HepG2 (cell line): ENCODE results near the gene USP7. TPM values are rescaled to one million over a fixed set of nuclear protein-coding genes. Genes with fewer than 3 reads are reported as not detected.

Source experiments
- ATF7 ChIP-seq, 2 experiments: fragments of 450-650 bp in 1 of 2; sonication (generic) in 1 of 2; formaldehyde crosslinking in 1 of 2; IDR thresholded peaks; 2 replicates each; pipeline versions ENCODE4 v1.4.0 to v1.6.1; 2016 to 2020; ENCODE audit warnings: antibody characterized with exemption in 1 of 2, mild to moderate bottlenecking in 1 of 2, missing genetic modification reagents in 1 of 2
- DNMT3B ChIP-seq: conservative IDR thresholded peaks from 2 replicates; pipeline ENCODE4 v1.6.1; 2016; ENCODE audit warnings: missing biosample characterization, control low read depth
- FOXP1 ChIP-seq, 2 experiments: fragments of 450-650 bp in 1 of 2; IDR thresholded peaks; 2 replicates each; pipeline ENCODE4 v1.6.1; 2017 to 2018; ENCODE audit warnings: antibody characterized with exemption in 1 of 2
- IRX3 ChIP-seq: sonication (generic); formaldehyde crosslinking; IDR thresholded peaks from 2 replicates; pipeline ENCODE4 v1.8.1; 2023; ENCODE audit warnings: mild to moderate bottlenecking, low read depth, missing genetic modification reagents, borderline replicate concordance
- KDM3A ChIP-seq: IDR thresholded peaks from 2 replicates; pipeline ENCODE4 v1.6.1; 2018; ENCODE audit warnings: low read depth, missing compliant biosample characterization
- MAF1 ChIP-seq: sonication (generic); formaldehyde crosslinking; IDR thresholded peaks from 2 replicates; pipeline ENCODE4 v1.5.0; 2020; ENCODE audit warnings: missing genetic modification reagents, borderline replicate concordance
- MTF1 ChIP-seq: sonication (generic); formaldehyde crosslinking; IDR thresholded peaks from 2 replicates; pipeline ENCODE4 v1.5.0; 2020; ENCODE audit warnings: missing genetic modification reagents
- MYPOP ChIP-seq: sonication (generic); formaldehyde crosslinking; IDR thresholded peaks from 2 replicates; pipeline ENCODE4 v1.8.1; 2023; ENCODE audit warnings: mild to moderate bottlenecking, moderate library complexity, missing genetic modification reagents
- NR1H2 ChIP-seq: sonication (generic); formaldehyde crosslinking; IDR thresholded peaks from 2 replicates; pipeline ENCODE4 v1.8.1; 2022; ENCODE audit warnings: low read depth, missing genetic modification reagents, borderline replicate concordance
- RAD21 ChIP-seq: fragments of 450-650 bp; formaldehyde crosslinking; IDR thresholded peaks from 2 replicates; pipeline ENCODE4 v1.5.0; 2020; ENCODE audit warnings: mild to moderate bottlenecking
- SRY ChIP-seq: sonication (generic); formaldehyde crosslinking; IDR thresholded peaks from 2 replicates; pipeline ENCODE4 v1.8.0; 2022; ENCODE audit warnings: mild to moderate bottlenecking, missing genetic modification reagents
- STAT5B ChIP-seq: sonication (generic); formaldehyde crosslinking; IDR thresholded peaks from 2 replicates; pipeline ENCODE4 v1.4.0; 2020; ENCODE audit warnings: missing genetic modification reagents
- ZNF335 ChIP-seq: sonication (generic); formaldehyde crosslinking; IDR thresholded peaks from 2 replicates; pipeline ENCODE4 v1.4.0; 2020; ENCODE audit warnings: missing genetic modification reagents
- ZNF674 ChIP-seq: sonication (generic); formaldehyde crosslinking; IDR thresholded peaks from 2 replicates; pipeline ENCODE4 v1.5.0; 2020; ENCODE audit warnings: low read depth, mild to moderate bottlenecking, missing genetic modification reagents
- ZNF780A ChIP-seq: sonication (generic); formaldehyde crosslinking; IDR thresholded peaks from 2 replicates; pipeline ENCODE4 v1.8.0; 2022; ENCODE audit warnings: mild to moderate bottlenecking, missing genetic modification reagents, moderate library complexity
- ZSCAN29 ChIP-seq: sonication (generic); formaldehyde crosslinking; conservative IDR thresholded peaks from 2 replicates; pipeline ENCODE4 v1.4.0; 2020; ENCODE audit warnings: mild to moderate bottlenecking, missing genetic modification reagents
- polyA plus RNA-seq, 8 experiments: library from polyadenylated mRNA; depleted of rRNA in 3 of 8; stranded (reverse) in 7 of 8; unstranded in 1 of 8; fragments of >200 nt; fragmentation: Illumina TruSeq in 4 of 8; extraction: Trizol in 4 of 8; gene quantifications; 2 replicates each; pipeline versions ENCODE4 v1.2.1 to v1.2.3, GENCODE V29; 2011 to 2016; ENCODE audit warnings: low read depth in 4 of 8, missing spikeins in 1 of 8, mixed read lengths in 1 of 8; ENCODE audit not compliant: insufficient read depth in 1 of 8
- total RNA-seq, 5 experiments: library from RNA; depleted of rRNA; stranded (reverse); fragments of >200 nt; fragmentation: Illumina TruSeq; extraction: Trizol; gene quantifications; 2 replicates each; pipeline ENCODE4 v1.2.3, GENCODE V29; 2016; ENCODE audit warnings: low read depth in 1 of 5
- TF ChIP-seq, protein P1 (sequence below): sonication (generic); formaldehyde crosslinking; IDR thresholded peaks from 2 replicates; pipeline ENCODE4 v1.4.0; 2020; ENCODE audit warnings: missing genetic modification reagents
- TF ChIP-seq, protein P2 (sequence below): sonication (generic); formaldehyde crosslinking; IDR thresholded peaks from 2 replicates; pipeline ENCODE4 v1.9.0; 2021; ENCODE audit warnings: missing genetic modification reagents, mild to moderate bottlenecking, borderline replicate concordance
- TF ChIP-seq, protein P3 (sequence below): sonication (generic); formaldehyde crosslinking; IDR thresholded peaks from 2 replicates; pipeline ENCODE4 v1.4.0; 2020; ENCODE audit warnings: missing genetic modification reagents, mild to moderate bottlenecking, borderline replicate concordance
- TF ChIP-seq, protein P4 (sequence below): sonication (generic); formaldehyde crosslinking; IDR thresholded peaks from 2 replicates; pipeline ENCODE4 v1.5.0; 2020; ENCODE audit warnings: missing genetic modification reagents, mild to moderate bottlenecking, borderline replicate concordance

The USP7 gene
- total and polyA plus RNA-seq, 2 of the 13 experiments (the other 11 are each of a cell fraction or from before 2014, with no cell fraction given) = 52.5 to 173 TPM

DNA sequence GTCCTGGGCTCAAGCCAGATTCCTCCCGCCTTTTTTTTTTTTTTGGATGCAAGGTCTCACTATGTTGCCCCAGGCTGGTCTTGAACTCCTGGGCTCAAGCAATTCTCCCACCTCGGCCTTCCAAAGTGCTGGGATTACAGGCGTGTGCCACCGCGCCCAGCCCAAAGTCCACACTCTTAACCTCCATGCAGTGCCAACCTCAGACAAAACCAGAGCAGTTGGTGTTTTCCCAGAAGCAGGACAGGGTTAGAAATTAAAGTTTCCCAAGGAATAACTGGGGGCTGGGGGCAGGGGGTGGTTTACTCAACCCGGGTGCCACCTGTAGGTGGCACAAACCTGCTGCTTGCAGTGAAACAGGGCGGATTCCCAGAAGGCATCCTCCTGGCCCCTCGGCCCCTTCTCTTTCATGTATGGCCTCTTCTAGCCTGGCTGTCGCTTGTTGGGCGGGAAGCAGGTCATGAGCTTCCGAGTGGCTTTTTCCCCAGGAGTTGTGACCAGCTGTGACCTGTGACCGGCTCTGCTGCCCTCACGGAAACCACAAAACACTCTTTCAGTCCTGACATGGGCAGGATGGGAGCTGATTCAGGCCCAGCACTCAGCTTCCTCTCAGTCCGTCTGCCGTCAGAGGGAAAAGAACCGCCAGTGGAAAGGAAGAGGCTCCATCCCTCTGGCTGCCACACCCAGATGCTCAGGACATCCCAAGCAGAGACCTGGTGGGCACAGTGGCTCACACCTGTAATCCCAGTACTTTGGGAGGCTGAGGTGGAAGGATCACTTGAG, 25.6 kb upstream of the USP7 start (continued):
- TF ChIP-seq IRX3 (peak; percentile 52; the same call in 1 of the 2 replicates), MAF1 (CRISPR knock-in tag) (no peak), MYPOP (CRISPR knock-in tag) (no peak), ZNF674 (CRISPR knock-in tag) (no peak), ATF7 (IDR thresholded peaks at IDR 0.05) (no peak), ATF7 (CRISPR knock-in tag; IDR thresholded peaks at IDR 0.05) (no peak), FOXP1 (IDR thresholded peaks at IDR 0.05) (no peak), FOXP1 (CRISPR knock-in tag; IDR thresholded peaks at IDR 0.05) (peak; percentile 68; the same call in 1 of the 2 replicates), RAD21 (CRISPR knock-in tag) (peak; percentile 38; the same call in 1 of the 2 replicates), MTF1 (CRISPR knock-in tag) (no peak), ZNF335 (CRISPR knock-in tag) (no peak), DNMT3B (CRISPR knock-in tag) (no peak), STAT5B (CRISPR knock-in tag) (no peak), KDM3A (0 out of 2 replicates have a peak, but pooled peaks have one; percentile 29), NR1H2 (CRISPR knock-in tag) (no peak), ZSCAN29 (CRISPR knock-in tag) (0 out of 2 replicates have a peak, but pooled peaks have one; percentile 52), SRY (CRISPR knock-in tag) (0 out of 2 replicates have a peak, but pooled peaks have one; percentile 2), ZNF780A (no peak)
- TF ChIP-seq, protein P1, sequence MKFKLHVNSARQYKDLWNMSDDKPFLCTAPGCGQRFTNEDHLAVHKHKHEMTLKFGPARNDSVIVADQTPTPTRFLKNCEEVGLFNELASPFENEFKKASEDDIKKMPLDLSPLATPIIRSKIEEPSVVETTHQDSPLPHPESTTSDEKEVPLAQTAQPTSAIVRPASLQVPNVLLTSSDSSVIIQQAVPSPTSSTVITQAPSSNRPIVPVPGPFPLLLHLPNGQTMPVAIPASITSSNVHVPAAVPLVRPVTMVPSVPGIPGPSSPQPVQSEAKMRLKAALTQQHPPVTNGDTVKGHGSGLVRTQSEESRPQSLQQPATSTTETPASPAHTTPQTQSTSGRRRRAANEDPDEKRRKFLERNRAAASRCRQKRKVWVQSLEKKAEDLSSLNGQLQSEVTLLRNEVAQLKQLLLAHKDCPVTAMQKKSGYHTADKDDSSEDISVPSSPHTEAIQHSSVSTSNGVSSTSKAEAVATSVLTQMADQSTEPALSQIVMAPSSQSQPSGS (CRISPR knock-in tag) = 0 out of 2 replicates have a peak, but pooled peaks have one; percentile 24
- TF ChIP-seq, protein P2, sequence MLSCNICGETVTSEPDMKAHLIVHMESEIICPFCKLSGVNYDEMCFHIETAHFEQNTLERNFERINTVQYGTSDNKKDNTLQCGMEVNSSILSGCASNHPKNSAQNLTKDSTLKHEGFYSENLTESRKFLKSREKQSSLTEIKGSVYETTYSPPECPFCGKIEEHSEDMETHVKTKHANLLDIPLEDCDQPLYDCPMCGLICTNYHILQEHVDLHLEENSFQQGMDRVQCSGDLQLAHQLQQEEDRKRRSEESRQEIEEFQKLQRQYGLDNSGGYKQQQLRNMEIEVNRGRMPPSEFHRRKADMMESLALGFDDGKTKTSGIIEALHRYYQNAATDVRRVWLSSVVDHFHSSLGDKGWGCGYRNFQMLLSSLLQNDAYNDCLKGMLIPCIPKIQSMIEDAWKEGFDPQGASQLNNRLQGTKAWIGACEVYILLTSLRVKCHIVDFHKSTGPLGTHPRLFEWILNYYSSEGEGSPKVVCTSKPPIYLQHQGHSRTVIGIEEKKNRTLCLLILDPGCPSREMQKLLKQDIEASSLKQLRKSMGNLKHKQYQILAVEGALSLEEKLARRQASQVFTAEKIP (CRISPR knock-in tag) = no peak
- TF ChIP-seq, protein P3, sequence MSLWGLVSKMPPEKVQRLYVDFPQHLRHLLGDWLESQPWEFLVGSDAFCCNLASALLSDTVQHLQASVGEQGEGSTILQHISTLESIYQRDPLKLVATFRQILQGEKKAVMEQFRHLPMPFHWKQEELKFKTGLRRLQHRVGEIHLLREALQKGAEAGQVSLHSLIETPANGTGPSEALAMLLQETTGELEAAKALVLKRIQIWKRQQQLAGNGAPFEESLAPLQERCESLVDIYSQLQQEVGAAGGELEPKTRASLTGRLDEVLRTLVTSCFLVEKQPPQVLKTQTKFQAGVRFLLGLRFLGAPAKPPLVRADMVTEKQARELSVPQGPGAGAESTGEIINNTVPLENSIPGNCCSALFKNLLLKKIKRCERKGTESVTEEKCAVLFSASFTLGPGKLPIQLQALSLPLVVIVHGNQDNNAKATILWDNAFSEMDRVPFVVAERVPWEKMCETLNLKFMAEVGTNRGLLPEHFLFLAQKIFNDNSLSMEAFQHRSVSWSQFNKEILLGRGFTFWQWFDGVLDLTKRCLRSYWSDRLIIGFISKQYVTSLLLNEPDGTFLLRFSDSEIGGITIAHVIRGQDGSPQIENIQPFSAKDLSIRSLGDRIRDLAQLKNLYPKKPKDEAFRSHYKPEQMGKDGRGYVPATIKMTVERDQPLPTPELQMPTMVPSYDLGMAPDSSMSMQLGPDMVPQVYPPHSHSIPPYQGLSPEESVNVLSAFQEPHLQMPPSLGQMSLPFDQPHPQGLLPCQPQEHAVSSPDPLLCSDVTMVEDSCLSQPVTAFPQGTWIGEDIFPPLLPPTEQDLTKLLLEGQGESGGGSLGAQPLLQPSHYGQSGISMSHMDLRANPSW (CRISPR knock-in tag) = no peak
- TF ChIP-seq, protein P4, sequence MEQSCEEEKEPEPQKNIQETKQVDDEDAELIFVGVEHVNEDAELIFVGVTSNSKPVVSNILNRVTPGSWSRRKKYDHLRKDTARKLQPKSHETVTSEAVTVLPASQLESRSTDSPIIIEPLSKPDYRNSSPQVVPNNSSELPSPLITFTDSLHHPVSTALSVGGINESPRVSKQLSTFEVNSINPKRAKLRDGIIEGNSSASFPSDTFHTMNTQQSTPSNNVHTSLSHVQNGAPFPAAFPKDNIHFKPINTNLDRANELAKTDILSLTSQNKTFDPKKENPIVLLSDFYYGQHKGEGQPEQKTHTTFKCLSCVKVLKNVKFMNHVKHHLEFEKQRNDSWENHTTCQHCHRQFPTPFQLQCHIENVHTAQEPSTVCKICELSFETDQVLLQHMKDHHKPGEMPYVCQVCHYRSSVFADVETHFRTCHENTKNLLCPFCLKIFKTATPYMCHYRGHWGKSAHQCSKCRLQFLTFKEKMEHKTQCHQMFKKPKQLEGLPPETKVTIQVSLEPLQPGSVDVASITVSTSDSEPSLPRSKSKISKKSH (CRISPR knock-in tag) = peak; percentile 88
